C4-2B (cell line): ENCODE data around the gene DPH5.

Experiments used
- CTCF ChIP-seq: fragments of 450-650 bp; conservative IDR thresholded peaks from 2 replicates; pipeline ENCODE4 v1.5.1; 2017; ENCODE audit warnings: mild to moderate bottlenecking
- ZFX ChIP-seq: fragments of 450-650 bp; IDR thresholded peaks from 2 replicates; pipeline ENCODE4 v1.6.1; 2017

- TF ChIP-seq CTCF (no peak), ZFX (no peak)
Measured at GRCh38 chr1:101004670-101005069, 20.9 kb downstream of the DPH5 start.
